HepG2 (cell line): Measurements from ENCODE around the gene GPBP1. TPM values are rescaled to one million over a fixed set of nuclear protein-coding genes. Genes with fewer than 3 reads are reported as not detected.

Experiments
- BCLAF1 ChIP-seq: fragments of 450-650 bp; IDR thresholded peaks from 2 replicates; pipeline ENCODE4 v1.6.1; 2017; ENCODE audit warnings: mild to moderate bottlenecking
- BHLHE40 ChIP-seq: IDR thresholded peaks from 2 replicates; pipeline ENCODE4 v1.6.1; 2011; ENCODE audit warnings: low read length, improper control_type of control experiment
- CSRNP1 ChIP-seq: sonication (generic); formaldehyde crosslinking; IDR thresholded peaks from 2 replicates; pipeline ENCODE4 v1.8.1; 2023; ENCODE audit warnings: mild to moderate bottlenecking, missing genetic modification reagents
- DRAP1 ChIP-seq: IDR thresholded peaks from 2 replicates; pipeline ENCODE4 v1.6.1; 2016; ENCODE audit warnings: missing genetic modification reagents, missing compliant biosample characterization
- FLYWCH1 ChIP-seq: sonication (generic); formaldehyde crosslinking; IDR thresholded peaks from 2 replicates; pipeline ENCODE4 v1.8.1; 2023; ENCODE audit warnings: mild to moderate bottlenecking, missing genetic modification reagents
- FOXP1 ChIP-seq, 2 experiments: fragments of 450-650 bp in 1 of 2; IDR thresholded peaks; 2 replicates each; pipeline ENCODE4 v1.6.1; 2017 to 2018; ENCODE audit warnings: antibody characterized with exemption in 1 of 2
- IKZF1 ChIP-seq: fragments of 450-650 bp; IDR thresholded peaks from 2 replicates; pipeline ENCODE4 v1.7.1; 2016
- MEF2D ChIP-seq: sonication (generic); formaldehyde crosslinking; IDR thresholded peaks from 2 replicates; pipeline ENCODE4 v1.5.1; 2020; ENCODE audit warnings: mild to moderate bottlenecking, missing genetic modification reagents
- NFE2L1 ChIP-seq: sonication (generic); formaldehyde crosslinking; IDR thresholded peaks from 2 replicates; pipeline ENCODE4 v1.4.0; 2020; ENCODE audit warnings: missing genetic modification reagents, mild to moderate bottlenecking, borderline replicate concordance
- SNAPC5 ChIP-seq: sonication (generic); formaldehyde crosslinking; IDR thresholded peaks from 2 replicates; pipeline ENCODE4 v1.8.1; 2023; ENCODE audit warnings: mild to moderate bottlenecking, missing genetic modification reagents, borderline replicate concordance
- SUZ12 ChIP-seq: fragments of 150-350 bp; IDR thresholded peaks from 2 replicates; pipeline ENCODE4 v1.6.1; 2014; ENCODE audit warnings: low read depth, low read length
- ZBTB1 ChIP-seq: sonication (generic); formaldehyde crosslinking; IDR thresholded peaks from 2 replicates; pipeline ENCODE4 v1.4.0; 2020; ENCODE audit warnings: missing genetic modification reagents, borderline replicate concordance
- ZHX2 ChIP-seq, 2 experiments: sonication (generic) in 1 of 2; formaldehyde crosslinking in 1 of 2; IDR thresholded peaks; 2 replicates each; pipeline versions ENCODE4 v1.6.1 to v1.9.0; 2014 to 2022; ENCODE audit warnings: antibody characterized with exemption in 1 of 2, borderline replicate concordance in 1 of 2, inconsistent platforms in 1 of 2, low read depth in 1 of 2, missing genetic modification reagents in 1 of 2
- ZNF512 ChIP-seq: sonication (generic); formaldehyde crosslinking; IDR thresholded peaks from 2 replicates; pipeline ENCODE4 v1.4.0; 2020; ENCODE audit warnings: mild to moderate bottlenecking, missing genetic modification reagents
- ZNF605 ChIP-seq: sonication (generic); formaldehyde crosslinking; IDR thresholded peaks from 2 replicates; pipeline ENCODE4 v1.8.0; 2022; ENCODE audit warnings: mild to moderate bottlenecking, missing genetic modification reagents
- ZNF7 ChIP-seq: IDR thresholded peaks from 2 replicates; pipeline ENCODE4 v1.6.1; 2016; ENCODE audit warnings: missing biosample characterization, missing genetic modification reagents
- polyA plus RNA-seq, 8 experiments: library from polyadenylated mRNA; depleted of rRNA in 3 of 8; stranded (reverse) in 7 of 8; unstranded in 1 of 8; fragments of >200 nt; fragmentation: Illumina TruSeq in 4 of 8; extraction: Trizol in 4 of 8; gene quantifications; 2 replicates each; pipeline versions ENCODE4 v1.2.1 to v1.2.3, GENCODE V29; 2011 to 2016; ENCODE audit warnings: low read depth in 4 of 8, missing spikeins in 1 of 8, mixed read lengths in 1 of 8; ENCODE audit not compliant: insufficient read depth in 1 of 8
- total RNA-seq, 5 experiments: library from RNA; depleted of rRNA; stranded (reverse); fragments of >200 nt; fragmentation: Illumina TruSeq; extraction: Trizol; gene quantifications; 2 replicates each; pipeline ENCODE4 v1.2.3, GENCODE V29; 2016; ENCODE audit warnings: low read depth in 1 of 5

Gene GPBP1
- total and polyA plus RNA-seq, 2 of the 13 experiments (the other 11 are each of a cell fraction or from before 2014, with no cell fraction given) = 27.1 to 72.2 TPM

GRCh38 chr5:57174128-57174889 lies 450 bp downstream of the GPBP1 start (continued):
- TF ChIP-seq BCLAF1 (no peak), FLYWCH1 (CRISPR knock-in tag) (no peak), ZBTB1 (CRISPR knock-in tag) (no peak), ZHX2 (IDR thresholded peaks at IDR 0.05; ENCODE audit: low read depth) (no peak), ZHX2 (CRISPR knock-in tag; IDR thresholded peaks at IDR 0.05; ENCODE audit: borderline replicate concordance) (no peak), DRAP1 (CRISPR knock-in tag) (no peak), BHLHE40 (no peak), IKZF1 (no peak), ZNF512 (no peak), SUZ12 (no peak), SNAPC5 (no peak), ZNF7 (CRISPR knock-in tag) (no peak), MEF2D (CRISPR knock-in tag) (no peak), ZNF605 (CRISPR knock-in tag) (peak; percentile 69; the same call in 1 of the 2 replicates), NFE2L1 (CRISPR knock-in tag) (no peak), CSRNP1 (CRISPR knock-in tag) (no peak), FOXP1 (IDR thresholded peaks at IDR 0.05) (no peak), FOXP1 (CRISPR knock-in tag; IDR thresholded peaks at IDR 0.05) (no peak)
